ENCODE results near the gene ITGAV. TPM values are rescaled to one million over a fixed set of nuclear protein-coding genes. Genes with fewer than 3 reads are reported as not detected.
A peak's percentile ranks its signal among the peaks of the same experiment; 100 is the strongest.

Gene ITGAV
- total RNA-seq, 1 donor from 2014 or later = 227 TPM

- no peak for DNase-seq (ENCODE audit: extremely low read depth, low read depth, low spot score)
Observed at GRCh38 chr2:186573531-186573930, 16.3 kb upstream of the ITGAV start.

DNA sequence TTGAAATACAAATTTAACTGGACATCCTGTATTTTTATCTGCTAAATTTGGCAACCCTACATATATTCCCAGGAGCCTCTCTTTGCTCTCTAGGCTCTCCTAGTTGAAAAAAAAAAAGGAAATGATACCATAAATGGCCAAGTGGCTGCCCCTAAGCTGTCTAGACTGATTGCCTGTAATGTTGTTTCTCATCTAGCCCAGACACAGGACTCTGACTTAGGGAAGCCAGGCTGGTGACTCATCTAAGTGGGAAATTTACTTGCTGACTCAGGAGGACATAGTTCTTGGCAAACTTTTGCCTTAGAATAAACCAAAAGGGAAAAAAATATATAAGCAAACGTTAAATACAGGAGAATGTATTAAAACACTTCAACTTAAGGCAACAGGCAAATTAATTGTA is 14.6 kb upstream of the ITGAV start:
- DNase-seq (ENCODE audit: extremely low read depth, low read depth, low spot score) = peak; percentile 99

- DNase-seq (ENCODE audit: extremely low read depth, low read depth, low spot score) = no peak
Observed at GRCh38 chr2:186575856-186576255, 14.0 kb upstream of the ITGAV start.

DNA sequence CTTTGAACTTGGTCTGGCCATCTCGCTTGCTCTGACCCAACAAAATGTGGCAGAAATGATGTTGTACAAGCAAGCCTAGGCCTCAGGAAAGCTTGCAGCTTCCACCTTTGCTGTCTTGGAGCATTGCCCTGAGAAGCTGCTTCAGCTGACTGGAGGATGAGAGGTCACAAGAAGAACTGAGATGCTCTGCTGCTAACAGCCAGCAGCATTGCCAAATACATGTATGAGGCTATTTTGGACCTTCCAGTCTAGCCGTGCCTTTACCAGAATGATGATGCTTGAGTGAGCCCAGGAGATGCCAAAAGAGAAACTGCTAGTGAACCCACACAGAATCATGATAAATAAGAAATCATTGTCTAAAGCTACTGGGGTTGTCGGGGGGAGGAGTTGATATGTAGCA is 13.2 kb upstream of the ITGAV start:
- DNase-seq (ENCODE audit: extremely low read depth, low read depth, low spot score) = no peak

DNA sequence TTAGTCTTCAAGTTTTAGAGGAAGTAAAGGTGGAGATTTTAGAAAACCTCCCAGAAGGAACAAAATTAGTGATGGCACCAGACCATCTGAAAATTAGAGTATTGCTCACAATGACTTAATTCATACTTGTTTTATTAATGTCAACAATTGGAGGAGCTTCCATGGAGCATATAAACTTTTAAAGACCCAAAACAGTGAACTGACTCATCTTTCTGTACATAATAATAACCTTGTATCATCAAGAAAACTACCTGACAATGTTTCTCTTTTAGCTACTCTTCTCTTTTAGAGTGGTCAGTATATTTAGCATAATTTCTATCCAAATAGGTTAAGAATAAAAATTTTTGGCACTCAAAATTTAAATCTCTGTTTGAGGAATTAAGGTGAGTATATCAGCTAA is 7.2 kb upstream of the ITGAV start:
- no peak for DNase-seq (ENCODE audit: extremely low read depth, low read depth, low spot score)

GRCh38 chr2:186584053-186584452 is 5.8 kb upstream of the ITGAV start:
- DNase-seq (ENCODE audit: extremely low read depth, low read depth, low spot score) = no peak

- DNase-seq (ENCODE audit: extremely low read depth, low read depth, low spot score) = no peak
Observed at GRCh38 chr2:186588421-186588820, 1.4 kb upstream of the ITGAV start.

DNA sequence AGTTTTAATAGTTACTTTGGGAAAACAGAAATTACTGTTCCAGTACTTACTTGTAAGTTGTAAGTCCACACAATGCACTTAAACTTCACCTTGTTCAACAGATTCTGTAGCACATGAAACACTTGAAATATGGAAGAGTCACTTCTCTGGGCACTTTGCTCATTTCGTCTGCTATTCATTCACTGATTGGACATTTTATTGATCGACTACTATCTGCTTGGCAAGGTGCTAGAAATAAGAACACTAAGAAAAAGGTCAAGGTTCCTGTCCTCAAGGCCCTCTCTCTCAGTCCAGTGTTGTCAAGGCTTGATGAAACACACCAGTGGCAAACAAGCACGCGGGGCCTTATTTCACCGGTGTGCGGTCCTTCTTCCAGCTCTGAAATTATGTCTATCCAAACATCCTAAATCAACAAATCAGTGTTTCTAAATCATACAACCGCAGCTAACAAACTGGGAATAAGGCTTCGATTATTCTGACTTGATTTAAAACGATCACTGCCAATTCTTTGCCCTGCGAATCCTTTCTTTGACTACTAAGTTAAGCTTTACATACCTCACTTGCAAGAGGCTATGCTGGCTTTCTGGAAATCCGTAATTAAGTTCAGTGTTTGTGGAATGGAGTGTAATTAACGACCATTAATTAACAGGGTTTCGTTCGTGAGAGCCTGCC is 780 bp upstream of the ITGAV start:
- DNase-seq (ENCODE audit: extremely low read depth, low read depth, low spot score) = no peak

DNA sequence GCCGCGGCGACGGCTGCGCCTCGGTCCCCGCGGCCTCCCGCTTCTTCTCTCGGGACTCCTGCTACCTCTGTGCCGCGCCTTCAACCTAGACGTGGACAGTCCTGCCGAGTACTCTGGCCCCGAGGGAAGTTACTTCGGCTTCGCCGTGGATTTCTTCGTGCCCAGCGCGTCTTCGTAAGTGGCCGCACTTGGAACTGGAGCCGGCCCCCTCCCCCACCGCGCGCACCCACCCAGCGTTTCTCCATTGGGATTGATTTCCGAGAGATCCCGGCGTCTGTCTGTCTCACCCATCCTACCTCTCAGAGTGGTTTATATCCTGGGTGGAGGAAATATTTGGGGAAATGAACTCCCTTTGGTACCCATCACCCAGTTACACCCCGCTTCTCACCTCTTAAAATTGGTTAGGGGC is 498 bp downstream of the ITGAV start:
- DNase-seq (ENCODE audit: extremely low read depth, low read depth, low spot score) = no peak

DNA sequence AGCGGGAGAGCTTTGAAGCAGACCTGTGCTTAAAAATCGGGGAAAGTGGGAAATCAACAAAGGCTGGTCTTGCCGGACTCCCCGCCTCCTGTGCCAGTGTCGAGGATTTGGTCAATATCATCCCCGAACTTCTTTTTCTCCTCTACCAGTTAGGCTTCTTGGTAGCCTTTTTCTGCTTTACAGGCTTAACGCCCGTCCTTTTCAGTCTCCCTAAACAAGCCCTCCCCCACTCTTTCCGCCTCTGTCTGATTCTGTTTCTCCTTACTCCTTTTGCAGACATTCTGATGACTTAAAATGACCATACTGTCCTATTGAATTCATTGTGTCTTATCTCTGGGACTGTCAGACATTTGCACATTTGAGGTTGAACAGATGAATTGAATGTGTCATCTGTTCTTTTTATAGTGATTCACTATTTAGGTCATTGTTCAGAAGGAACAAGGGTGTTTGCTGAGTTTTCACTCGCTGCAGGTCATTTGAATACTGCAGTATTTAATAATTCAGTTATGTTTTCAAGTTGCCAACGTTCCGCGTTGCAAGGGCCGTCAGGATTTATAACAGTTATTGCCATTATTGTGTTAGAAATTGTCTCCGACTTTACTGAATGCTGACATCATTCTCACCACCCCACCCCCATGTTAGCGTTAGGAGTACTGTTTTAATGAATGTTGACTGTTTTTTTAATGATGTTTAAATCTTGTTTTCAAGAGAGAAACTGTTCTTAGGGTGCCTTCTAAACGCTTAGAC is 1.1 kb downstream of the ITGAV start:
- no peak for DNase-seq (ENCODE audit: extremely low read depth, low read depth, low spot score)

GRCh38 chr2:186591506-186591890 is 1.6 kb downstream of the ITGAV start:
- no peak for DNase-seq (ENCODE audit: extremely low read depth, low read depth, low spot score)

DNA sequence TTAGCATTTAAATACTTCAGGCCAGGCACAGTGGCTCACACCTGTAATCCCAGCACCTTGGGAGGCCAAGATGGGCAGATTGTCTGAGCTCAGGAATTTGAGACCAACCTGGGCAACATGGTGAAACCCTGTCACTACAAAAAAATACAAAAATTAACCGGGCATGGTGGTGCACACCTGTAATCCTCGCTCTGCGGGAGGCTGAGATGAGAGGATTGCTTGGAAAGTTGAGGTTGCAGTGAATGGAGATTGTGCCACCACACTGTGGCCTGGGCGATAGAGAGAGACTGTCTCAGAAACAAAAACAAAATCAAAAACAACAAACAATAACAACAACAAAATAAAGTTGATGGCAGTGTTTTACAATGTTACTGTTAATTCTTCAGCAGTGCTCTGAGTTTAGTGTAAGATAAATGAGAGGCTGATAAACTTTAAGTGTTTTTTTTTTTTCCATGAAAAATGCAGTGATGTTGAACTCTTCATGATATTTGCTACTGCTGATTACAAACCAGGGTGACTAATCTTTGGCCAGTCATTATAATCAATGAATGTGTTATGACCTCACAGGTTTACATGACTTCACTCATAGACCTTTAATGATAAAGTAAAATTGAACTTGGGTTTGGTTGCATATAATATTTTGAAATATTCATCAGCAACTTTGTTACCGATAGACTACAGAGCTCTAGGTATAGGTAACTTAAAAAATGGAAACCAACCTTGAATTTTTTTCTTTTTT is 2.5 kb downstream of the ITGAV start:
- no peak for DNase-seq (ENCODE audit: extremely low read depth, low read depth, low spot score)

- no peak for DNase-seq (ENCODE audit: extremely low read depth, low read depth, low spot score)
Observed at GRCh38 chr2:186593523-186593922, 3.7 kb downstream of the ITGAV start.

DNA sequence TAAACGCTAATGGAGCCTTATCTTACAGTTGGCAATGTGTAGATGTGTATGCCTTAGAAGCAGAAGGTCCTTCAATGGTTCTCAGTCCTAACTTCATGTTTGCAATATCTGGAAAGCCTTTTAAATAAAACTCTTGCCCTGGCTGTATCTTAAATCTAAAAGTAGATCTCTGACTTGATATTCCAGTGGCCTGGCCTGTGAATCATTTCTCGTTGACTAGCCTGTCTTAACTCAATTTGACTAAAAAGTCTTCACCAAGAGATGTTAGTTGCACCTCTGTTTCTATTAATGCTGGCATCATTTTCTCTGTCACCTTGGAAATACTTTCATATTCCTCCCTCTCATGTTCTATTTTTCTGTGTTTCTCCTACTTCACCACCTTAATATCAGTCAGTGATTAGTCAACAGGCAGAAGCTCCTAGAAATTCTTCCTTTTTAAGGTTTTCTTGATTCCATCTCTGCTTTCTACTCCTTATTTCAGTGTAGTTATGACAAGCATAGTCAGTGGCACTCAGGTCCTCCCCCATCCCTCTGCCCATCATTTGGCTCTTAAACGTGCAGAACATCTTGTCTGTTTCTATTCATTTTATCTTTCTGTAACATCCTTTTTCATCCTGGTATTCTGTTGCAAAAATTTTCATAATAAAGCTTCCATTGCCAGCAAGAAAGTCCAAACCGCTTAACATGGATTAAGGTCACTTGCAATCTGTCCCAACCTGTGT is 4.3 kb downstream of the ITGAV start:
- no peak for DNase-seq (ENCODE audit: extremely low read depth, low read depth, low spot score)

DNA sequence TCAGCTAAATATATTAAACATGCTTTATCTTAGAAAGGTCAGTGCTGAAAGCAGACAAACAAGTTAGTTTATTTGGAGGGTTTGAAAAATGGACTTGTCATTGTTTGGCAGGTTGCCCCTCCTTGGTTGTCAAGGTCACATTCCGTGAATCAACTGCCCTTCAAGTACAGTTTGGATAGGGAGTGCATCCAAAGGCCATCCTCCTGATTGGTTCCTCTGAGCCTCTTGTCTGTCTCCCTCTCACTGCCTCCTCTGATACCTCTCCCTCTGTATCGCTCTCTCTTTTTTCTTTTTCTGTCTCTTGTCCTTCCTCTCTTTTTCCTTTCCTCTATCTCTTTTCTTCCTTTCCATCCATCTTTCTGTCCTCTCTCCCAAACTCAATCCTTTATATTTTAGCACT is 5.4 kb downstream of the ITGAV start:
- DNase-seq (ENCODE audit: extremely low read depth, low read depth, low spot score) = no peak

- DNase-seq (ENCODE audit: extremely low read depth, low read depth, low spot score) = no peak
Observed at GRCh38 chr2:186599186-186599778, 9.4 kb downstream of the ITGAV start.

DNA sequence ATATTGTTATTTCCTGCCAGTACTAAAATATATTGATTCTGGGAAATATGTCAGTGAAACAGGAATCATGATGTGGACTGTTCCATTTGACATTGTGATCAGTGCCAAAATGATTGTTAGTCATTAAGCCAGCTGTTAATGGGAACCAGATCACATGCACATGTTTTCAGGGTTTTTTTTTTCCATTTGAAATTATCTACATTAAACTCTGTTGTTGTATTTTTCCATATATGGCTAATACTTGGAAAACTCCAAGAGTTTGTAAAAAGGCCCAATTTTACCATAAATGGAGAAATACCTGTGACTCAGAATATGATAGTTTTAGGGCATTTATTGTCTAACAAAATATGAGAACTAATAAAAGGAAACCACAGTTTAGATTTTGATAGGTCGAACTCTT is 13.4 kb downstream of the ITGAV start:
- no peak for DNase-seq (ENCODE audit: extremely low read depth, low read depth, low spot score)

GRCh38 chr2:186605041-186605440 is 15.2 kb downstream of the ITGAV start:
- DNase-seq (ENCODE audit: extremely low read depth, low read depth, low spot score) = no peak

- DNase-seq (ENCODE audit: extremely low read depth, low read depth, low spot score) = no peak
Observed at GRCh38 chr2:186607660-186608324, 17.9 kb downstream of the ITGAV start.

DNA sequence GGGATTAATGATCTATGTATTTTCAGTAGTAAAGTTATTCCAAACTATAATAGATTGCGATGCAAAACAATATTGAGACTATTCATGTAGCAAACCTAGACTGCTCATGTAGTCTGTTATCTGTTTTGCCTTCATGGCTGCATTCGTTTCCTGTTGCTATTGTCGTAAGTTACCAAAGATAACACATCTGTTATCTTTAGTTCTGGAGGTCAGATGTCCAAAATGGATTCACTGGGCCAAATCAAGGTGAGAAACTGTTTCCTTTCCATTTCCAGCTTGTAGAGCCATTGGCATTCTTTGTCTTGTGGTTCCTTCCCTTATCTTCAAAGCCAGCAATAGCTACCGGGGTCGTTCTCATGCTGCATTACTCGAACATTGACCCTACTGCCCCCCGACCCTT is 20.9 kb downstream of the ITGAV start:
- no peak for DNase-seq (ENCODE audit: extremely low read depth, low read depth, low spot score)
